Measurements from ENCODE around the gene CARD11.
A peak's percentile ranks its signal among the peaks of the same experiment; 100 is the strongest.

The CARD11 gene

DNA sequence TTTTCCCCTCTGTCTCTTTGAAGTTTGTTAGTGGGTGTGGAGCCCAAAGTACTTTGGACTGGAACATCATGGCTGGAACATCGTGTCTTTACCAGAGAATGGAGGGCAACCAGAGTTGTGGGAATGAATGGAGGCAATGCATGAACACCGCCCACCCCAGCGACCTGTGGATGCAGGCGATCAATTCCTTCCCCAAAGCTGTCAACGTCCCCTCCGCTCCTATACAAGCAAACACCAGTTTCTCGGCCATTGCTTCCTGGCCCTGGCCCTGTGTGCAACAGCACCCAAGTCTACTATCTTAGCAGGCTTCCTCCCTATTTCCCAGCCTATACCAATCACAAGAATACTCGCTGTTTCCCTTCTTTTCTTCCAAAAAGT is 62.6 kb downstream of the CARD11 start:
- DNase-seq (ENCODE audit: low spot score): no peak

DNA sequence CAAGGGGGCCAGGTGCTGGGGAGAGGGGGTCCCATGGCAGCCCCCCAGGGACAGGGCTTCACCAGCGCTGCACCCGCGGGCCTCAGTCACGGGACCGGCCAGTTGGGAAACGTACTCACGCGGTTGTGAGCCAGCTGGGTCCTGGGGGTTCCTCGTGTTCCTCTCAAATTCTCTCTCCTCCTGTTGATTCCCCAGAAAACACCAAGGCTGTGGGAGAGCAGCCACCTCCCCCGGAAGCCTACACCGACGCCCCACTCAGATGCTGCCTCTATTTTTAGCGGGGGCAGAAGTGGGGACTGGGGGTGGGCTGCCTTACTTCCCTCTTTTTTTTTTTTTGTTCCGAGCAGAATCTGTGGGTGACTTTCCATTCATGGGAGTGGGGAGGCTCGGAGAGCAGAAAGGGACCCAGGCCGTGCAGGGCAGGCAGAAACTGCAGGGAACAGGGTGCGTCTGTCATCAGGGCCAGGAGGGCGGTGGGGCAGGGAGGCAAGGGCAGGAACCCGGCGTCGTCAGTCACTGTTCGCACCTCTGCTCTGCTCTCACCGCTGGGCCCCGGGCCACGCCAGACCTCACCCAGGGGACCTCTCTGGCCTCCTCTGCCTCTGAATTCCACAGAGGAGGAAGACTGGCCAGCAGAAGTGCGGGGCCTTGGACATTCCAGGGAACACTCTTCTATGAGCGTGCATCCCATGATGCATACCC is 63.1 kb downstream of the CARD11 start:
- DNase-seq (ENCODE audit: low spot score): peak; percentile 9

DNA sequence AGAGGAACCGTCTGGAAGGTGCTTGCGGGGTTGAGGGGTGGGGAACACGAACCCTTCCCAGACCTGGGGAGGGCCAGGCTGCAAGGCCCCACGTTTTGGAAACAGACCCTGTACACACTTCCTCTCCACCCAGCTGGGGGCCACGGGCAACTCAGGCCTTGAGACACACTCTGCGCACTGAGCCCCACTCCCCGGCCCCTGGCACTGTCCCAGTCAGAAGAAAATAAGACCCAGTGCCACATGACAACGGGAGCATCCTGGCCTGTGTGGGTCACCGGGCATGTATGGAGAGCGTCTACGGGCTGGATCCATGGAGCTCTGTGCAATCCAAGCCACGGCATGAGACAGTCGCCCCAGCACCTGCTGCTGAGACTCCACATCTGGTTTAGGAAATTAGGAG is 63.7 kb downstream of the CARD11 start:
- no peak for DNase-seq (ENCODE audit: low spot score)

DNA sequence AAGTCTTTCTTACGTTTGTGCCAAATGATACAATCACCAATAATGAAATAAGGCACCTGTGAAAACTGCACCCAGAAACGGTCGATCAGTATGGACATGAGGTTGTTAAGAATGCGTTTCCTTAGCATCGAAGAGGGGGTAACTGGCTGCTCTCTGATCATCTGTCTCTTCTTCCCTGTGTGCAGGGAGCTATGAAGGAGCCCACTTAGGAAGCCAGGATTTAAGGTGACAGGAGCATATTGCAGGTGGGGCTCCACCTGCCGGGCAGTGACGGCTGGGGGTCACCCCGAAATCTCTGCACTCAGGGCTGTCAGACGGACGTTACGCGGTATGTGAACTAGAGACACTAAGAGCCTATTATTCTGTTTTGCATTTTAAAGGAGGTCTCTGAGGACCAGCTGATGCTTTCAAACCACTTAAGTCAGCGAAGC is 64.5 kb downstream of the CARD11 start:
- DNase-seq (ENCODE audit: low spot score): no peak

DNA sequence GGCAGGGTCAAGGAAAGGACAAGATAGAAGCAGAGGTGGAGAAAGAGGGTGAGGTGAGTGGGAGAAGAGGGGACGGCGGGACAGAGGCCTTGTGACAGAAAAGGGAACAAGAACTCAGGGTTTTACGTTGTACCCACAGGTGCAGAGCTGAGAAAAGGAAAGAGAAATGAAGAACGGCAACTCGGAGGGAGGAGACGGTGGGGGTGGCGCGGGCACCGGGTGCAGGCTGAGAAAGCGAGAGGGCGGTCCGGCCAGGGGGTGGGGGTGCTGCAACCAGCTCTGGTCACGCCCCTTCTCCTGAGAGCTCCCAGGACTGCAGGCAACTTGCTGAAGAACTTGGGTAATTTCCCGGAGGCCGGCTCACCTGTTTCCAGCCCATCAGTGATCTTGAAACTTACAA is 65.3 kb downstream of the CARD11 start:
- DNase-seq (ENCODE audit: low spot score): peak; percentile 9

DNA sequence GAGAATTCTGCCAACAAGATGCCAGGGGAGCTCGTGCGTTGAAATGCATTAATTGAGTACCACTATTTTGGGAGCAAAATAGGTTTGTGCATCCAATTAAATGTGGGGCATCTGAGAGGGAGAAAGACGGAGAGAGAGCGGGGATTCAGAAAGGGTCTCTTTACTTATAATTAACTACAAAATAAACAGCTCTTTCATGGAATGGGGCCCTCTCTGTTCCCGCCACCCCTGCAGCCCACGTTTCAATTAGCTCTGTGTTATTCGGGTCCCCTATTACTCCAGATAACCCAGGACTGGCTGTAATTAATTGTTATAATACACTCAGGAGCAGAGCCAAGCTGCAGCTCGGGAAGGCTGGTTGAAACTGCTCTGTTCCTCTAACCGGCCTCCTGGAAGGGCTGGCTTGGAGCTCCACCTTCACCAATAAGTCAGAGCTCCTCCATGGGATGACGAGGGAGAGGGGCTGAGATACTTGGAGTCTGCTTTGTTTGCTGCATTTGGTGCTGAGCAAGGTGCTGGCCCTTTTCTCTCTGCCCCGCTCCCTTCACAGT is 67.8 kb downstream of the CARD11 start:
- no peak for DNase-seq (ENCODE audit: low spot score)

DNA sequence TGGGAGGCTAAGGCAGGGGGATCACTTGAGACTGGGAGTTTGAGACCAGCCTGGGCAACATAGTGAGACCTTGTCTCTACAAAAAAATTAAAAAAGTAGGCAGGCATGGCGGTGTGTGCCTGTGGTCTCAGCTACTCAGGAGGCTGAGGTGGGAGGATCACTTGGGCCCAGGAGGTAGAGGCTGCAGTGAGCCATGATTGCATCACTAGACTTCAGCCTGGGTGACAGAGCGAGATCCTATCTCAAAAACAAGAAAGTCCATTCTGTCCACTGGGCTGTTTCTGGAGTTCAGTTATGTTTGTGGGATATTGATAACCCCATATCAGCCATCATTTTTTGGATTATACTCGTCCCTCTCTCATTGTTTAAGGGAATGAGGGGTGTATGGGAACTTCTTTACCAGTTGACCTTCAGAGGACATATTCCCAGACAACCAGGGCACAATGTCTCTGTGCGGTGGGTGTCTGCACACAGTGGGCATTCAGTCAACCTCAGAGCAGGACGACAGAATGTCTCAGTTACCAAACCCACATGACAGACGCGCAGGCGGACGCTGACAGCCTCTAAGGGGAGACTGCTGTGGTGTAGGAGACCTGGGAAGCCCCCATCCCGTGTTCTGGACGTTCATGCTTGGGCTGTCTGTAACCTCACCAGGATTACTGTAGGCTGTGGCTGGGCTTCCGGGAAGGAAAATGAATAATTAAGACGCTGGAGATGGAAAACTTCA is 69.4 kb downstream of the CARD11 start:
- no peak for DNase-seq (ENCODE audit: low spot score)

DNA sequence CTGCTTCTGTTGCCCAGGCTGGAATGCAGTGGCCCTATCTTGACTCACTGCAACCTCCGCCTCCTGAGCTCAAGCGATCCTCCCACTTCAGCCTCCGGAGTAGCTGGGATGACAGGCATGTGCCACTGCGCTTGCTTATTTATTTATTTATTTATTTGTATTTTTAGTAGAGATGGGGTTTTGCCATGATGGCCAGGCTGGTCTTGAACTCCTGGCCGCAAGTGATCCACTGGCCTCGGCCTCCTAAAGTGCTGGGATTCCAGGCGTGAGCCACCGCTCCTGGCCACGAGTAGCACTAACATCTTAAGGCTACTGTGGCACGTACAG is 70.9 kb downstream of the CARD11 start:
- no peak for DNase-seq (ENCODE audit: low spot score)

DNA sequence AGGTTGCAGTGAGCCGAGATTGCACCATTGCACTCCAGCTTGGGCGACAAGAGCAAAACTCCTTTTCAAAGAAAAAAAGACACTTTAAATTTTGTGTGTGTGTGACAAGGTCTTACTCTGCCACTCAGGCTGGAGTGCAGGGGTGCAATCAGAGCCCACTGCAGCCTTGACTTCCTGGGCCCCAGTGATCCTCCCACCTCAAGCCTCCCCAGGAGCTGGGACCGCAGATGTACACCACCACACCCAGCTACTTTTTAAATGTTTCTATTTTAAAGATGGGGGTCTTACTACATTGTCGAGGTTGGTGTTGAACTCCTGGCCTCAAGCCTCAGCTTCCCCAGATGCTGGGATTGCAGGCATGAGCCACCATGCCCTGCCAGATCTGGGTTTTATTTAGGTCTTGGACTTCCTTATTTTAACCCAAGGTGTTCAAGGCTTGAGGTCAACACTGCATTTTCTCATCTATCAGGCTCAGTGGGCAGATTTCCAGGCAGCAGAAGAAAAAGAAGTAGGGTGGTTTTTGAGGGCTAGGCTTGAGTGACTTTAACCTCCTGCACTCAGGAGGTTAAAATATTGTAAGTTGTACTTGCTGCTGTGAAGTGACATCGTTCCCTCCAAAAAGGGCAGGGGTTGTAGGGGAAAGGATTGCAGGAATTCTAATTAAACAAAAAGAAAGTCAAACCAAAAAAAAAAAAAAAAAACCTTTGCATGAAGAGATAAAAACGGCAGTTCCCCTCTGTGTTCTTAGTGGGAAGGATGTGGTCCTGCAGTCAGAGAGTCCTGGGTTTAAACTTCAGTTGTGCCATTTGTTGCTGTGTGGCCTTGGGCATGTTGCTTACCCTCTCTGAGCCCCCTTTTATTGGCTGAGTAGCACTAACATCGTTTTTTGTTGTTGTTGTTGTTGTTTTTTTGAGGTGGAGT is 71.5 kb downstream of the CARD11 start:
- no peak for DNase-seq (ENCODE audit: low spot score)

DNA sequence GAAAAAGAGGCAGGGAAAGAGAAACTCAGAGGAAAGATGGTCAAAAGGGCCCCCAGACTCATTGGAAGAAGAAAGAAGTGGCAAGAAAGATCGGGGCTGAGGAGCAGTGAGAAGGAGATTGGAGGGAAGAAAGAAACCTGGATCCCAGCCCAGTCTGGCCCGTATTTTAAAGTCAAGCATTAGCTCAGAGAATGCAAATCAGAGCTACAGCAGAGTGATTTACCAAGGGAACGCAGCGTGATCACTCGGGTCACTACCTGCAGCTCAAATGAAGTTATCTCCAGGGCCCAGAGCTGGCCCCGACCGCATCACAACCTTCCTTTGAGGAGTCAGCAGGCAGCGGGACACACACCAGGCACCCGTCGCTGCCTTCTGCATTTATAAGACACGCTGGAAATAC is 72.8 kb downstream of the CARD11 start:
- no peak for DNase-seq (ENCODE audit: low spot score)

DNA sequence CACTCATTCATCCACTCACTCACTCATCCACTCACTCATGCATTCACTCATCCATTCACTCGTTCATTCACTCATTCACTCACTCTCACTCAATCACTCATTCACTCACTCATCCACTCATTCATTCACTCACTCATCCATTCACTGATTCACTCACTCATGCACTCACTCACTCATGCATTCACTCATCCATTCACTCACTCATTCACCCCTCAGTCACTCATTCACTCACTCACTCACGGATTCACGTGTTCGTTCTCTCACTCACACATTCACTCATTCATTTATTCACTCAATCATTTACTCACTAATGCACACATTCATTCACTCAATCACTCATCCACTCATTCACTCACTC is 73.4 kb downstream of the CARD11 start:
- DNase-seq (ENCODE audit: low spot score): no peak

DNA sequence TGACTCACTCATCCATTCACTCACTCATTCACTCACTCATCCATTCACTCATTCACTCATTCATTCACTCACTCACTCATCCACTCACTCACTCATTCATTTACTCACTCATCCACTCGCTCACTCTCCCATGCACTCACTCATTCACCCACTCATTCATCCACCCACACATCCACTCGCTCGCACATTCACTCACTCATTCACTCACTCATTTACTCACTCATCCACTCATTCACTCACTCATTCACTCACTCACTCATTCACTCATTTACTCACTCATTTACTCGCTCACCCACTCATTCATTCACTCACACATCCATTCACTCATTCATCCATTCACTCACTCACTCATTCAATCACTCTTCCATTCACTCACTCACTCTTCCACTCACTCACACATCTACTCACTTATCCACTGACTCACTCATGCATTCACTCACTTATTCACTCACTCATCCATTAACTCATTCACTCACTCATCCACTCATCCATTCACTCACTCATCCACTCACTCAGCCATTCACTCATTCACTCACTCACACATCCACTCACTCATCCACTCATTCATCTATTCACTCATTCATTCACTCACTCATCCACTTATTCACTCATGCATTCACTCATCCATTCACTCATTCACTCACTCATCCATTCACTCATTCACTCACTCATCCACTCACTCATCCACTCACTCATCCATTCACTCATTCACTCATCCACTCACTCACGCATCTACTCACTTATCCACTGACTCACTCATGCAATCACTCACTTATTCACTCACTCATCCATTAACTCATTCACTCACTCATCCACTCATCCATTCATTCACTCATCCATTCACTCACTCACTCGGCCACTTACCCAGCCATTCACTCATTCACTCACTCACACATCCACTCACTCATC is 74.0 kb downstream of the CARD11 start:
- no peak for DNase-seq (ENCODE audit: low spot score)

DNA sequence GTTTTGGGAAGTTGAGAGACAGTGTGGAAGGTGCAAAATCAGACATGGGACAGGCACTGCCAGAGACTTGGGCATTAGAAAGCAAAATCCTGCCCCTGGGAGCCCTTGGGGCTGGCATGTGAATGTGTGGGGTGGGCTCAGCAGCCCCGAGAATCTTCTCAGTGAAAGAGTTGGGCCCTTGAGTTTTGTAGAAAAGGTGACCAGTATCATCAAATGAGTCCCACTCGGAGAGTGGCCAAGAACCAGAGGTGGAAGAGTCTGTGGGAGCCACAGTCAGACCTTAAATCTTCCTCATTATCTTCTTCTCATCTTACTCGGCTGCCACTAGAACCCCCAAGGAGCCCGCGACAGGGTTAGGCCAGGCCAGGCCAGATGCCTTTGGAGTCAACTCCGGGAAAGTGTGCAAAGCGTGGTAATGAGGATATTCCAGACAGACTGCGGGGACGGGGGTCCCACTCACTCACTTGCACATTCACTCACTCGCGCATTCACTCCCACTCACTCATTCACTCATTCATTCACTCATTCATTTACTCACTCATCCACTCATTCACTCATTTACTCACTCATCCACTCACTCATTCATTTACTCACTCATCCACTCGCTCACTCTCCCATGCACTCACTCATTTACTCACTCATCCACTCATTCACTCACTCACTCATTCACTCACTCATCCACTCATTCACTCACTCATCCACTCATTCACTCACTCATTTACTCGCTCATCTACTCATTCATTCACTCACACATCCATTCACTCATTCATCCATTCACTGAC is 74.9 kb downstream of the CARD11 start:
- no peak for DNase-seq (ENCODE audit: low spot score)

DNA sequence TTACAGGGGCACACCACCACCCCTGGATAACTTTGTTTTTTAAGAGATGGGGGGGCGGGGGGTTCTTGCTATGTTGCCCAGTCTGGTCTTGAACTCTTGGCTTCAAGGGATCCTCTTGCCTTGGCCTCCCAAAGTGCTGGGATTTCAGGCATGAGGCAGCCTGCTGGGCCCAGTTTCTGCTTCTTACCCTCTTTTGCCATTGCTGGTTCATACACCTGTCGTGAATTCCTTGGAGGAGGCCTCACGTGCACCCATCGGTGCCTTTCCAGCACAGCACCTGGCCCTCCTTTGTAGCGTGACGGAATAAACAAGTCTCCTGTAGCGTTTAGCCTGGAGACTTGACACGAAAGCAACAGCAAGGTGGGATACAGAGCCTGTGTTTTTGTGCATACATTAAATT is 75.5 kb downstream of the CARD11 start:
- no peak for DNase-seq (ENCODE audit: low spot score)

DNA sequence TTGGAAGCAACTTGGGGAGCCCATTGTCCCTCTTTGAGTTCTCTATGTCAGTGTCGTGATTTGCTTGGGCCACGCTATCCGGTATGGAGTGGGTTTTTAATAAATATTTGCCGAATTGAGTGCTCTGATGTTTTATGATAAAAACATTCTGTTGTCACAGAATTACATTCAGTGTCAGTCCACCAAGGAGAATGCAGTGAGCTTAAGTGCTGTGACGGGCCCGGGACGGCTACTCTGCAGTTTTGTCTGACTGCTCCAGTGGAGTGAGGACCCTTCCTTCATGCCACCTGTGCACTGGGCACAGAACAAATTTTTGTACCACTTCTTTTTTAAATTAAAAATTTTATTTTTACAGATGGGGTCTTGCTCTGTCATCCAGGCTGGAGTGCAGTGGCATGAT is 76.0 kb downstream of the CARD11 start:
- no peak for DNase-seq (ENCODE audit: low spot score)

DNA sequence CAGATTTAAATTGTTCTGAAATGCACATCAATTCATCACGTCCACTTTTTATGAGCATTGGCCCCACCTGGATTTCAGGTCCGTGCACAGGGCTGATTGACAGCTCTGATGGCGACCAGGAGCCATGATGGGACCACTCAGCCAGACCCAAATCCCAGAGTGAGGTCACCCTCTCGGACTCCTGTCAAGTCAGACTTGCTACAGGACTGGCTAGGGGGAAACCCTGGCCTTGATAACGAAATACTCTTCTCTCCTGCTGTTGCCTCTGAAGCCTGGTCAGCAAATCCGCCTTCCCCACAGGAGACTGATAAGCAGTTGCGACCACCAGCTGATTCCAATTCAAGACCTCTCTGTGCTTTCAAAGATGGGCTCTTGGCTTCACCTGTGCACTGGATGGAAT is 76.4 kb downstream of the CARD11 start:
- DNase-seq (ENCODE audit: low spot score): no peak

DNA sequence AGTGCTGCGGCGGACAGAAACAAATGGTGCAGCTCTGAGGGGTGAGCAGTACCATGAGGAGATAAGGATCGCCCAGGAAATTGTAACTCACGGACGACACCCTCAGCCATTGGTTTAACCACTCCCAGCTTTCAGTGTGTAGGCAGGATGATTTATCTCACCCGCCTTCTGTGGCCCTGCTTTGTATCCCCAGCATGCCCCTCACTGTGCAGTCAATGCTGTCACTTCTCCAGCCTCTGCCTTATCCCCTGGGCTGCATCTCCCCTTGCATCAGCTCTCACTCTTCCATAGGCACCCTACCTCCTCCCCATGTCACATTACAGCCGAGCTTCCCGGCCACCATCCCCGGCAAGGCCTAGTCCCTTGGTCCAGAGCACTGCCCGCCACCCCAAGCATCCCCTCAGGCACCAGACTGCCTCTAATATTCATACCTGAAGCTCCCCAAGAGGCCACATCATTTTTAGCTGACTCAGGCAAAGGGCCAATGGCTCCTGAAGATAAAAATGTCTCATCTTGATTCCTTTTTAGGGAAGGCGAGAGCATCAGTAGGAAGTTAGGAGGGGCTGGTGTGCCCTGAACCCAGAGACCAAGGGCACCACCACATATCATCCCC is 77.1 kb downstream of the CARD11 start:
- DNase-seq (ENCODE audit: low spot score): no peak

DNA sequence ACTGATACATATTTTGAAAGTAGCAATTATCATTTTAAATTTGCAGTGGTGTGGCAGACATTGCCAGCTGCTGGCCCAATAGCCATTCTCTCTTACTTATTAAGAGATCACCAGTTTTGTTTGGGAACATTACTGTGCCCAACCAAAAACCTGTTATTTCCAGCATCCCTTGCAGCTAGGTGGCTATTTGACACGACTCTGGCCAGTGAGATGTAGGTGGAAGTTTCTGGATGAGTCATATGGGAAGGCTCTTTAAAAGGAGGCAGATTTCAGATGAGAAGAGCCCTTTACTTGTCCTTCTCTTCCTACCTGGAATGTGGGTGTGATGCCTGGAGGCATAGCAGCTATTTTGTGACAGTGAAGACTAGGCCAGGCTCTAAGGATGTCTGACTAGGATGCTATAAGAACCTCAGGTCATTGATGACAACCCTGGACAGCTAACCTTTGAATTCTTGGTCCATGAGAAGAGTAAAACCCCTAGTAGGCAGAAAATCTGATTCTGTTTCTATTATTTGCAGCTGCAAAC is 77.9 kb downstream of the CARD11 start:
- DNase-seq (ENCODE audit: low spot score): no peak

DNA sequence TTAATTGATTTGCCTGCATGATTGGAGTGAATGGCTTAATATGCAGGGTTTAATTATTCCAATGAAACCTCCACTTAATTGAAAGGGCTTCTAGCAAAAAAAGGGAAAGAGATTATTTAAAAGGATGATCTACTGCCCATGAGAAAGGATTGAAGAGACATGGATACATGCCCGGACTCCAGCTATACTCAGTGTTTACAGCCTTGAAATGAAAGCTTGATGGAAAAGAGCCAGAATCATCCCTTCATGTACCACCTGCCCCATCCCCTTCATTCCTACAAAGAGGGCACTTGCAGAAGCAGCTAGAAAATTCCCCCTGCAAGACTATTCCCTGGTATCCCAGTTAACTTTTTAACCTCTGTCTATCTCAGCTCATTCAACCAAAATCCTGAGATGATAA is 78.4 kb downstream of the CARD11 start:
- no peak for DNase-seq (ENCODE audit: low spot score)

DNA sequence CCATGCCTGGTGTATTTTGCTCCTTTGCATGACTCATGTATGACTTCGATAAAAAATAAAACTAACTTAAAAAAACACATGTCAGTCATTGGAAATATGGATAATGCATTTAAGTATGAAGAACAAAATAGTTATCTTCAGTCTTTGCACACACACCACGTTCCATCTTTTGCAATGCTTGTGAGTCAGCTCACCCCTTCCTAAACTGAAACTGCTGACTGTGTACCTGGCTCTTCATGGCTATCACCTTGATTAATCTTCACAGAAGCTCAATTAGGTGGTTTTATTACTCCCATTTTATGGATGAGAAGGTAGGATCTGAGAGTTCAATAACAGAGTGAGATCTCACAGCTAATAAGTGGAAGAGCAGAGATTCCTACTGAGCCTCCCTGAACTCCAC is 79.5 kb downstream of the CARD11 start:
- no peak for DNase-seq (ENCODE audit: low spot score)
